ENCODE results near the gene GNRHR. TPM values are rescaled to one million over a fixed set of nuclear protein-coding genes. Genes with fewer than 3 reads are reported as not detected.
"Not testable (repeated sequence)": the region's sequence is repeated elsewhere in the genome, so short reads cannot be mapped to it uniquely, and the experiment has no call there.

The GNRHR gene
- total RNA-seq: not detected
- long read RNA-seq: 0 reads

- intact Hi-C loops (cut with DNase I): no loop called here
- DNase-seq: no peak
- ATAC-seq (ENCODE audit: poor library complexity): no peak
Measured at GRCh38 chr4:67754288-67754687, at the start of gene GNRHR. Gene GNRHR, minus strand, starts transcription at chr4:67754388. Its CDS starts 53 bp downstream, at chr4:67754335.

DNA sequence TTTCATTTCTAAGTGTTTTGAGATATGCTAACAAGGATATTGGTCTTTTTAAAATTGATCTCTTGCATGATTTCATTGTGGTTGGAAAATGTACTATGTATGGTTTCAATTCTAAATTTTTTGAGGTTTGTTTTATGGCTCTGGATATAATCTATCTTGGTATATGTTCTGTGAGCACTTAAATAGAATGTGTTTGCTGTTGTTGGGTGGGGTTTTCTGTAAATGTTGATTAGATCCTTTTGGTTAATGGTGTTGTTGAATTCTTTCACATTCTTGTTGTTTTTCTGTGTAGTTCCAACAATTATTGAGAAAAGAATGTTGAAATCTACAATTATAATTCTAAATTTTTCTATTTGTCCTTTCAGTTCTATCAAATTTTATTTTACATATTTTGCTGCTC is 42.6 kb upstream of the GNRHR start:
- intact Hi-C loops (cut with DNase I): no loop called here
- DNase-seq (no peak), ATAC-seq (ENCODE audit: poor library complexity) (no peak)

GRCh38 chr4:67790721-67791120 is 36.5 kb upstream of the GNRHR start:
- intact Hi-C loops (cut with DNase I): no loop called here
- no peak for ATAC-seq (ENCODE audit: poor library complexity)
- no peak for DNase-seq

GRCh38 chr4:67787311-67787710 is 33.1 kb upstream of the GNRHR start:
- ATAC-seq (ENCODE audit: poor library complexity) (no peak), DNase-seq (no peak)
- intact Hi-C loops (cut with DNase I): no loop called here

DNA sequence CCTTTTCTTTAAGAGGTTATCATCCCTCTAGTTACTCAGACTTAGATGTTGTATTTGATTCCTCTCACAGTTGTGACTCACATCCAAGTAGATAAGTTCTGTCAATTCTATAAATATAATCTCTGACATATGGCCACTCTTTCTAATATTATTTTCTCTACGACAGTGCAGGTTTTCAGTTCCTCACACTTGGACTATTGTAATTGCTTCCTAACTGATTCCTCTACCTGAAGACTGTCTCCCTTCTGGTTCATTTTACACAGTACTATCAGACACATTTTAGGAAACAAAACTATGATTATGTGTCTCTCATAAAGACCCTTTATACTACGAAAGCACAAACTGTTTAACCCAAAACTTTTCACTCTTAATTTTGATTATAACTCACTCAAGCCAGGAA is 31.3 kb upstream of the GNRHR start:
- intact Hi-C loops (cut with DNase I): no loop called here
- no peak for ATAC-seq (ENCODE audit: poor library complexity)

DNA sequence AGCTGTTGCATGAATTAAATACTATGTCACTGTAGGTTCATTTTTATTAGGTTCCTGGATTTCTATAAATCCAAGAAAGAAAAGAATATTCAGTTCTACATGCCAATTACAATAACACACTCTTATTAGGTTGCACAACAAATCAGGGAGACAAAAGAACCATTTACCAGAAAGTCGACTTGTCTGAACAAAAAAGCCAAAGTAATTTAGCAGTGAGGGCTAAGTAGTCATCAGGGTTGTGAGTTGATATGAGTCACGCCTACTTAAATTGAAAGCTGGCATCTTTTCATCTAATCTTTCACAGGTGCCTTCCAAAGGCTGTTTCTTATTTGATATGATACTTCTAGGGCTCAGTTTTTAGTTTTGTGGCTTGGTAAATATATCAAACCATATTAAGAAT is 25.4 kb upstream of the GNRHR start:
- intact Hi-C loops (cut with DNase I): no loop called here
- ATAC-seq (ENCODE audit: poor library complexity): no peak
- no peak for DNase-seq

More for the DNA sequence above, 31.3 kb upstream of the GNRHR start:
- no peak for DNase-seq

GRCh38 chr4:67776746-67777145 is 22.6 kb upstream of the GNRHR start:
- ATAC-seq (ENCODE audit: poor library complexity) (no peak), DNase-seq (no peak)
- intact Hi-C loops (cut with DNase I): no loop called here

DNA sequence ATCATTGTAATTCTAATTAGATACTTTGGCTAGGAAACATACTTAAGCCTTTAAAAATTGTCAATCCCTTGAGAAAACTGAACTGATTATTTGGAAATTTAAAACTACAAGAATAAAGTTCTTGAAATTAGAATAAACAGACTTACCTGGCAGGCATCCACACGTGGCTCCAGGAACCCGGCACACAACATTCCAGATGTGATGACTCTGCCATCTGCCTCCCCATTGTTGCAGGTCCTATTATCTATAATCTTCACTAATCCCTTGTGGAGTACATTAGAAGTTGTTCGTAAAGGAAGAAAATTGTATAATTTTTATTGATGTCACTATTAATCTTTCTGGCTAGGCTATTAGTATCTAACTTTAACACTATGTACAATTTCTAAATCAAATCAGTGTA is 16.2 kb upstream of the GNRHR start:
- intact Hi-C loops (cut with DNase I): no loop called here
- DNase-seq (no peak), ATAC-seq (ENCODE audit: poor library complexity) (no peak)

- DNase-seq (no peak), ATAC-seq (ENCODE audit: poor library complexity) (no peak)
- intact Hi-C loops (cut with DNase I): no loop called here
Measured at GRCh38 chr4:67765928-67766327, 11.7 kb upstream of the GNRHR start.

DNA sequence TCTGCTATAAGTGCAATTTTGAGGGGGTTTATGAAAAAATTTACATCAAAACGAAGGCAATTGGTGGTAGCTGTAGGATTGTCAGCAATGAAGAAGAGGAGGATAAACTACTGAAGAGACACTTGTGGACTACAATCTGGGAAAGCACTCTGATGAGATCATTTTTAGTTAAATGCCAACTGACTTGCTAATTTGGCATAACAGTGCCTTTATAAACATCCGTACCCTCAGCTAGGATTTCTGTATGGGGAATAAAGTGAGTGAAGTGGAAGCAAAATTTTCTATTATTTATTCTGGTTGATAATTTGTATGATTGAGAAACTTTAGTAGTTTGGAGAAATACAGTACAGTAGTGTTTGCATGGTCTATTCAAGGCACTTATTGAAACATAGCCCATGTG is 11.2 kb upstream of the GNRHR start:
- ATAC-seq (ENCODE audit: poor library complexity) (no peak), DNase-seq (no peak)
- intact Hi-C loops (cut with DNase I): no loop called here

DNA sequence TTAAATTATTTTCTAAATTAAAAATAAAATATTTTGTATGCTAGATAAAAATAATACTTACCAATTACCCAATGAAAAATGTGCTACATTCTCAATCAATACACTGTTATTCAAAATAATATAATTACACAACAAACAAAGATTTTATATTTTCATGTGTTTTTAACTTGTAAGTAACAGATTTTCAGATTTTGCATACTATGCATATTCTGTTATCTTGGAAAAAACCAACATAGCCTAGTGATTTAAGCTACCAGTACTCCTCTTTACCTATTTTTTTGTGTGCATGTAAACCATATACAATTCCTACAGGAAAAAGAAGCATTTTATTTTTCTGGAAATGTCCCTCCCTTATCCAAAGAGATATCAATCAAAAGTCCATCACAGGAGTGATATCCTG is 10.0 kb upstream of the GNRHR start:
- intact Hi-C loops (cut with DNase I): no loop called here
- DNase-seq: no peak
- ATAC-seq (ENCODE audit: poor library complexity): no peak

DNA sequence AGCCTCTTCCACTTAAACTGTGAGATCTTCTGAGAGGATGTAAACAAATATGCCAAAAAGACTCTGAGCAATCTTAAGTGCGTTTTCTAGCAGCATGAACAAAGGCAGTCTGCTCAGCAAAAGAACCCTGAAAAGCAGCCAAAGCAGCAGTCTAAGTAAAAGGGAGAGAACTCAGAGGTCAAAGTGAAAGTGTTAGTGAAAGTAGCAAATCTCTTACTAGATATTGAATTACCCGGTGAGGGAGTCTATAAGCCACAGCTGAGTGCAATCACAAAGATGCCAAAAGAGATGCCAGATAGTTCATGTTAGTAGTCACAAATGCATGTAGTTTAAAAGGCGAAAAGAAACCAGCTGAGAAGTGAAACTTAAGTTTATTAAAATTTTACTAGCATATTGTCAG is 7.9 kb upstream of the GNRHR start:
- ATAC-seq (ENCODE audit: poor library complexity) (no peak), DNase-seq (no peak)
- intact Hi-C loops (cut with DNase I): no loop called here

GRCh38 chr4:67756991-67757390 is 2.8 kb upstream of the GNRHR start:
- intact Hi-C loops (cut with DNase I); ATAC-seq (ENCODE audit: poor library complexity); DNase-seq: not testable (repeated sequence)

GRCh38 chr4:67755974-67756373 is 1.8 kb upstream of the GNRHR start:
- ATAC-seq (ENCODE audit: poor library complexity): no peak
- no peak for DNase-seq
- intact Hi-C loops (cut with DNase I): no loop called here

DNA sequence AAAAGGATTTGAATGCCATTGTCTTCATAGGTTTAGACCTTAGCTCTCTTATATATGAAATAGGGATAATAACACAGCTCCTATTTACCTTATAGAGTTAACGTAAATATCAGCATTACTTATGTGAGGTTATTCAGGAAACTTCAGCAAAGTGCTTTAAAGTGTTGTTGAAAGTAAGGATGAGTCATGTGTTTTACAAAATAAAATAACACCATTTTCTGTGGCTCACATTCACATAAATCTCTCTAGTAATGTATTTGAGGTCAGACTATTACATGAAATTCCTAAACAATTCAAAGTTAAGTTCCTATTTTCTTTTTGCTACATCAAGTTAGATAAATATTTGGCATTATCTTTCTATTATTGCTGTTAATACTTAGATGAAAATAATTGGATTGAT is 2.9 kb downstream of the GNRHR start:
- ATAC-seq (ENCODE audit: poor library complexity) (no peak), DNase-seq (no peak)
- intact Hi-C loops (cut with DNase I): no loop called here

DNA sequence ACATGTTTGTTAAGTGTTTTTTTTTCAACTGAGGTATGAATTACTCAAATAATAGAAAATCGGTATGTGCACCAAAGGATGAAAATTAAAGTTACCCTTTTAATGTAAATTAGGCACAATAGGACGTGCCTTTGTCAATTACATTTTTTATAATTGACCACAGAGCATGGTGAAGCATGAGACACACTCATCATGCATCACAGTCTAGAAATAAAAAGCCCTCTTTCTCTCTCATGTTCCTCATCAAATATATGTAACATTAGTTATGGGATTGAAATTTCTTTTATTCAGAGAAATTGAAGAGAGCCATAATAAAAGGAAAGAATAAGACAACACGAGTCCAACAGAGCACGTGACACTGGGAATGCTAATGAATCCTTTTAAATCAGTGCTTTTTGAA is 3.5 kb downstream of the GNRHR start:
- no peak for ATAC-seq (ENCODE audit: poor library complexity)
- intact Hi-C loops (cut with DNase I): no loop called here
- no peak for DNase-seq

GRCh38 chr4:67749286-67749685 is 4.9 kb downstream of the GNRHR start:
- DNase-seq (no peak), ATAC-seq (ENCODE audit: poor library complexity) (no peak)
- intact Hi-C loops (cut with DNase I): no loop called here

GRCh38 chr4:67746797-67747495 is 7.2 kb downstream of the GNRHR start:
- ATAC-seq (ENCODE audit: poor library complexity) (no peak), DNase-seq (no peak)
- intact Hi-C loops (cut with DNase I): no loop called here

DNA sequence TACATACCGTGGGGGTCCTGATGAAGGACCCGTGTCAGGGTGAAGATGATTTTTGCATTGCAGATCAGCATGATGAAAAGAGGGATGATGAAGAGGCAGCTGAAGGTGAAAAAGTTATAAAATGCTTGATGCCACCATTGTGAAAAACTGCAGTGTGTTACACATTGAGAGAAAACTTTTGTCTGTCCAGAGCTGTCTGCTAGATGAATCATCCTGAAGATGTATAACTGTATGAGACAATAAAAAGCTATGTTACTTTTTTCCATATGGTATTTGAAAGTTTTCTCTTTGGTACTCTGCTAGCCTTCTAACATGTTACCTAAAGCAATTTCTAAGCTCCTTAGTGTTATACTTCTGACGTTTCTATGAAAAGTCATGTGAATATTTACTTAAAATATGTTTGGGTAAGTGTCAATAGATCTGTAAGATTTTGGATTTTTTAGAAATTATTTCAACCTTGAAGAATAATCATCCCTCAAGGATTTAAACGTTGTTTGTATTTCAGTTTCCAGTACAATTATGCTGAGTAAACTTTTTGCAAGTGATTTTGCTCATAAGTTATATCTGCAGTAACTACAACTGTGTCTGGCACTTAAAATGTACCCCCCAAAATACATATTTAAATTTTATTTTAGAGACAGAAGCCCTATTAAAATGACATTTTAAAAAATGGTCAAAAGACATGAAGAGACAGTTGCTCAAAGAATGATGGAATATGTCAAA is 9.5 kb downstream of the GNRHR start:
- DNase-seq (no peak), ATAC-seq (ENCODE audit: poor library complexity) (no peak)
- intact Hi-C loops (cut with DNase I): no loop called here

- DNase-seq: no peak
- no peak for ATAC-seq (ENCODE audit: poor library complexity)
- intact Hi-C loops (cut with DNase I): no loop called here
Measured at GRCh38 chr4:67743194-67743593, 11.0 kb downstream of the GNRHR start.

- no peak for DNase-seq
- no peak for ATAC-seq (ENCODE audit: poor library complexity)
- intact Hi-C loops (cut with DNase I): no loop called here
Measured at GRCh38 chr4:67736262-67736661, 17.9 kb downstream of the GNRHR start.
